ENCODE data around the gene LOX. TPM values are rescaled to one million over a fixed set of nuclear protein-coding genes. Genes with fewer than 3 reads are reported as not detected.

Gene LOX
- total and polyA plus RNA-seq, 2 experiments from 2014 or later, result 1.5 to 1.8 TPM

GRCh38 chr5:122107016-122107415 is 29.0 kb upstream of the LOX start (continued):
- TF ChIP-seq, protein P1, sequence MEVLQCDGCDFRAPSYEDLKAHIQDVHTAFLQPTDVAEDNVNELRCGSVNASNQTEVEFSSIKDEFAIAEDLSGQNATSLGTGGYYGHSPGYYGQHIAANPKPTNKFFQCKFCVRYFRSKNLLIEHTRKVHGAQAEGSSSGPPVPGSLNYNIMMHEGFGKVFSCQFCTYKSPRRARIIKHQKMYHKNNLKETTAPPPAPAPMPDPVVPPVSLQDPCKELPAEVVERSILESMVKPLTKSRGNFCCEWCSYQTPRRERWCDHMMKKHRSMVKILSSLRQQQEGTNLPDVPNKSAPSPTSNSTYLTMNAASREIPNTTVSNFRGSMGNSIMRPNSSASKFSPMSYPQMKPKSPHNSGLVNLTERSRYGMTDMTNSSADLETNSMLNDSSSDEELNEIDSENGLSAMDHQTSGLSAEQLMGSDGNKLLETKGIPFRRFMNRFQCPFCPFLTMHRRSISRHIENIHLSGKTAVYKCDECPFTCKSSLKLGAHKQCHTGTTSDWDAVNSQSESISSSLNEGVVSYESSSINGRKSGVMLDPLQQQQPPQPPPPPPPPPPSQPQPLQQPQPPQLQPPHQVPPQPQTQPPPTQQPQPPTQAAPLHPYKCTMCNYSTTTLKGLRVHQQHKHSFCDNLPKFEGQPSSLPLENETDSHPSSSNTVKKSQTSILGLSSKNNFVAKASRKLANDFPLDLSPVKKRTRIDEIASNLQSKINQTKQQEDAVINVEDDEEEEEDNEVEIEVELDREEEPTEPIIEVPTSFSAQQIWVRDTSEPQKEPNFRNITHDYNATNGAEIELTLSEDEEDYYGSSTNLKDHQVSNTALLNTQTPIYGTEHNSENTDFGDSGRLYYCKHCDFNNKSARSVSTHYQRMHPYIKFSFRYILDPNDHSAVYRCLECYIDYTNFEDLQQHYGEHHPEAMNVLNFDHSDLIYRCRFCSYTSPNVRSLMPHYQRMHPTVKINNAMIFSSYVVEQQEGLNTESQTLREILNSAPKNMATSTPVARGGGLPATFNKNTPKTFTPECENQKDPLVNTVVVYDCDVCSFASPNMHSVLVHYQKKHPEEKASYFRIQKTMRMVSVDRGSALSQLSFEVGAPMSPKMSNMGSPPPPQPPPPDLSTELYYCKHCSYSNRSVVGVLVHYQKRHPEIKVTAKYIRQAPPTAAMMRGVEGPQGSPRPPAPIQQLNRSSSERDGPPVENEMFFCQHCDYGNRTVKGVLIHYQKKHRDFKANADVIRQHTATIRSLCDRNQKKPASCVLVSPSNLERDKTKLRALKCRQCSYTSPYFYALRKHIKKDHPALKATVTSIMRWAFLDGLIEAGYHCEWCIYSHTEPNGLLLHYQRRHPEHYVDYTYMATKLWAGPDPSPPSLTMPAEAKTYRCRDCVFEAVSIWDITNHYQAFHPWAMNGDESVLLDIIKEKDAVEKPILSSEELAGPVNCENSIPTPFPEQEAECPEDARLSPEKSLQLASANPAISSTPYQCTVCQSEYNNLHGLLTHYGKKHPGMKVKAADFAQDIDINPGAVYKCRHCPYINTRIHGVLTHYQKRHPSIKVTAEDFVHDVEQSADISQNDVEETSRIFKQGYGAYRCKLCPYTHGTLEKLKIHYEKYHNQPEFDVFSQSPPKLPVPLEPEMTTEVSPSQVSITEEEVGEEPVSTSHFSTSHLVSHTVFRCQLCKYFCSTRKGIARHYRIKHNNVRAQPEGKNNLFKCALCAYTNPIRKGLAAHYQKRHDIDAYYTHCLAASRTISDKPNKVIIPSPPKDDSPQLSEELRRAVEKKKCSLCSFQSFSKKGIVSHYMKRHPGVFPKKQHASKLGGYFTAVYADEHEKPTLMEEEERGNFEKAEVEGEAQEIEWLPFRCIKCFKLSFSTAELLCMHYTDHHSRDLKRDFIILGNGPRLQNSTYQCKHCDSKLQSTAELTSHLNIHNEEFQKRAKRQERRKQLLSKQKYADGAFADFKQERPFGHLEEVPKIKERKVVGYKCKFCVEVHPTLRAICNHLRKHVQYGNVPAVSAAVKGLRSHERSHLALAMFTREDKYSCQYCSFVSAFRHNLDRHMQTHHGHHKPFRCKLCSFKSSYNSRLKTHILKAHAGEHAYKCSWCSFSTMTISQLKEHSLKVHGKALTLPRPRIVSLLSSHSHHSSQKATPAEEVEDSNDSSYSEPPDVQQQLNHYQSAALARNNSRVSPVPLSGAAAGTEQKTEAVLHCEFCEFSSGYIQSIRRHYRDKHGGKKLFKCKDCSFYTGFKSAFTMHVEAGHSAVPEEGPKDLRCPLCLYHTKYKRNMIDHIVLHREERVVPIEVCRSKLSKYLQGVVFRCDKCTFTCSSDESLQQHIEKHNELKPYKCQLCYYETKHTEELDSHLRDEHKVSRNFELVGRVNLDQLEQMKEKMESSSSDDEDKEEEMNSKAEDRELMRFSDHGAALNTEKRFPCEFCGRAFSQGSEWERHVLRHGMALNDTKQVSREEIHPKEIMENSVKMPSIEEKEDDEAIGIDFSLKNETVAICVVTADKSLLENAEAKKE (CRISPR knock-in tag; IDR thresholded peaks at IDR 0.05), result no peak
- TF ChIP-seq, protein P2, sequence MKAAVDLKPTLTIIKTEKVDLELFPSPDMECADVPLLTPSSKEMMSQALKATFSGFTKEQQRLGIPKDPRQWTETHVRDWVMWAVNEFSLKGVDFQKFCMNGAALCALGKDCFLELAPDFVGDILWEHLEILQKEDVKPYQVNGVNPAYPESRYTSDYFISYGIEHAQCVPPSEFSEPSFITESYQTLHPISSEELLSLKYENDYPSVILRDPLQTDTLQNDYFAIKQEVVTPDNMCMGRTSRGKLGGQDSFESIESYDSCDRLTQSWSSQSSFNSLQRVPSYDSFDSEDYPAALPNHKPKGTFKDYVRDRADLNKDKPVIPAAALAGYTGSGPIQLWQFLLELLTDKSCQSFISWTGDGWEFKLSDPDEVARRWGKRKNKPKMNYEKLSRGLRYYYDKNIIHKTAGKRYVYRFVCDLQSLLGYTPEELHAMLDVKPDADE (IDR thresholded peaks at IDR 0.05), result no peak
- TF ChIP-seq, protein P3, sequence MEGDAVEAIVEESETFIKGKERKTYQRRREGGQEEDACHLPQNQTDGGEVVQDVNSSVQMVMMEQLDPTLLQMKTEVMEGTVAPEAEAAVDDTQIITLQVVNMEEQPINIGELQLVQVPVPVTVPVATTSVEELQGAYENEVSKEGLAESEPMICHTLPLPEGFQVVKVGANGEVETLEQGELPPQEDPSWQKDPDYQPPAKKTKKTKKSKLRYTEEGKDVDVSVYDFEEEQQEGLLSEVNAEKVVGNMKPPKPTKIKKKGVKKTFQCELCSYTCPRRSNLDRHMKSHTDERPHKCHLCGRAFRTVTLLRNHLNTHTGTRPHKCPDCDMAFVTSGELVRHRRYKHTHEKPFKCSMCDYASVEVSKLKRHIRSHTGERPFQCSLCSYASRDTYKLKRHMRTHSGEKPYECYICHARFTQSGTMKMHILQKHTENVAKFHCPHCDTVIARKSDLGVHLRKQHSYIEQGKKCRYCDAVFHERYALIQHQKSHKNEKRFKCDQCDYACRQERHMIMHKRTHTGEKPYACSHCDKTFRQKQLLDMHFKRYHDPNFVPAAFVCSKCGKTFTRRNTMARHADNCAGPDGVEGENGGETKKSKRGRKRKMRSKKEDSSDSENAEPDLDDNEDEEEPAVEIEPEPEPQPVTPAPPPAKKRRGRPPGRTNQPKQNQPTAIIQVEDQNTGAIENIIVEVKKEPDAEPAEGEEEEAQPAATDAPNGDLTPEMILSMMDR (conservative IDR thresholded peaks at IDR 0.05; ENCODE audit: low read depth in 2 of 2), result no peak
- no peak for TF ChIP-seq NANOG (IDR thresholded peaks at IDR 0.05; ENCODE audit: borderline replicate concordance)
- no peak for TF ChIP-seq ZNF331 (CRISPR knock-in tag; IDR thresholded peaks at IDR 0.05; ENCODE audit: low read depth)
- TF ChIP-seq POLR2AphosphoS5 (IDR thresholded peaks at IDR 0.05; ENCODE audit: low read depth), result no peak
- TF ChIP-seq REST (IDR thresholded peaks at IDR 0.05; ENCODE audit: unreplicated experiment), result no peak
- no peak for TF ChIP-seq EZH2phosphoT487 (IDR thresholded peaks at IDR 0.05; ENCODE audit: unreplicated experiment)

Data from GM23338 (cell line).